ENCODE results near the gene TAOK3. TPM values are rescaled to one million over a fixed set of nuclear protein-coding genes. Genes with fewer than 3 reads are reported as not detected.

Gene TAOK3
- total and polyA plus RNA-seq, 2 of the 8 experiments (the other 6 are each of a cell fraction or from before 2014, with no cell fraction given): 5.2 to 9.3 TPM

GRCh38 chr12:118183155-118183554 is 189.6 kb downstream of the TAOK3 start:
- CTCF ChIA-PET (ENCODE audit: partially characterized antibody): interaction anchor here (0.6 to 6.5 kb wide), 12 partner anchors 10 to 210 kb away, joined by 3 to 120 read pairs (median 6); partner anchors contain the start of genes SUDS3 and TAOK3
- Histone ChIP-seq H3K4me1 (replicated peaks in 1 of 4; ENCODE audit: control insufficient read depth in 3 of 4, insufficient read depth in 4 of 4, low read length in 3 of 4) (no peaks in the 10 kb centered on the region), H2BK20ac (ENCODE audit: low read length) (no peak overlapping the region), H3K23ac (ENCODE audit: insufficient read length) (no peak overlapping the region), H3K79me1 (ENCODE audit: low read depth, low read length) (no peaks in the 10 kb centered on the region), H3K23me2 (ENCODE audit: low read depth, low read length) (no peaks in the 10 kb centered on the region), H2BK15ac (ENCODE audit: low read length) (no peak overlapping the region), H3K36me3 (ENCODE audit: control insufficient read depth in 2 of 4, insufficient read depth in 4 of 4, low read length in 3 of 4) (no peaks in the 10 kb centered on the region), H3K56ac (replicated peaks; ENCODE audit: insufficient read length, low read depth, low read length) (no peak overlapping the region), H4K91ac (replicated peaks; ENCODE audit: insufficient read length, low read length) (no peak overlapping the region), H3K79me2 (ENCODE audit: control insufficient read depth in 1 of 2, insufficient read depth in 2 of 2, low read length in 2 of 2) (no peaks in the 10 kb centered on the region), H3K18ac (ENCODE audit: extremely low read depth, low read length) (no peak overlapping the region), H2BK5ac (ENCODE audit: low read depth, low read length) (no peak overlapping the region), H3K27me3 (replicated peaks in 1 of 4; ENCODE audit: control insufficient read depth in 3 of 4, extremely low read depth in 1 of 4, insufficient read depth in 3 of 4, low read length in 3 of 4) (no peaks in the 10 kb centered on the region), H2BK120ac (replicated peaks; ENCODE audit: low read depth, low read length) (no peak overlapping the region), H3K27ac (ENCODE audit: low read depth, low read length) (no peak overlapping the region), H3K9ac (replicated peaks in 1 of 4; ENCODE audit: extremely low read depth in 1 of 4, low read depth in 3 of 4, low read length in 3 of 4) (no peak overlapping the region), H3K14ac (ENCODE audit: insufficient read length) (no peak overlapping the region), H3K4me2 (ENCODE audit: insufficient read depth in 1 of 2, low read depth in 2 of 2, low read length in 2 of 2) (no peak overlapping the region), H2AK5ac (ENCODE audit: low read depth, low read length) (no peak overlapping the region), H3K9me3 (ENCODE audit: insufficient read depth in 2 of 2, low read depth in 1 of 2, low read length in 1 of 2) (no peaks in the 10 kb centered on the region), H4K20me1 (replicated peaks in 1 of 2; ENCODE audit: control insufficient read depth in 1 of 2, insufficient read depth in 2 of 2, low read length in 2 of 2) (no peaks in the 10 kb centered on the region), H2BK12ac (ENCODE audit: low read depth, low read length) (no peak overlapping the region), H3K4me3 (ENCODE audit: extremely low read depth in 1 of 4, insufficient read depth in 2 of 4, low read depth in 3 of 4, low read length in 4 of 4) (no peak overlapping the region), H4K5ac (ENCODE audit: insufficient read length, low read depth, low read length) (no peak overlapping the region), H4K8ac (ENCODE audit: extremely low read depth, insufficient read depth, low read length) (no peak overlapping the region), H2AFZ (ENCODE audit: low read length) (no peak overlapping the region), H3K4ac (replicated peaks; ENCODE audit: insufficient read length, low read depth, low read length) (no peak overlapping the region)
- no peak for DNase-seq (ENCODE audit: low read depth in 1 of 2, low spot score in 2 of 2)
- FAIRE-seq: no peak
- POLR2A ChIA-PET (ENCODE audit: partially characterized antibody): interaction anchor here (1.3 kb wide), 1 partner anchor 195 kb away, joined by 3 read pairs; no protein-coding TSS in a partner anchor
- TF ChIP-seq TAF7 (optimal IDR thresholded peaks at IDR 0.05; ENCODE audit: borderline replicate concordance, low read depth, low read length) (no peak), SP4 (IDR thresholded peaks at IDR 0.05; ENCODE audit: low read length) (no peak), SIN3A (conservative IDR thresholded peaks at IDR 0.05 in 1 of 2, IDR thresholded peaks at IDR 0.05 in 1 of 2; ENCODE audit: low read depth in 1 of 2, low read length in 2 of 2) (no peak), MAFK (IDR thresholded peaks at IDR 0.05; ENCODE audit: low read depth, low read length) (no peak), GABPA (IDR thresholded peaks at IDR 0.05; ENCODE audit: borderline replicate concordance, insufficient read depth, low read length) (no peak), SUZ12 (IDR thresholded peaks at IDR 0.05; ENCODE audit: low read length) (no peak), CREB1 (IDR thresholded peaks at IDR 0.05) (no peak), CTCF (IDR thresholded peaks at IDR 0.05; ENCODE audit: control extremely low read depth in 1 of 3, insufficient read depth in 1 of 3, low read depth in 1 of 3, low read length in 3 of 3) (no peak), KDM5A (IDR thresholded peaks at IDR 0.05; ENCODE audit: low read length) (no peak), RXRA (IDR thresholded peaks at IDR 0.05; ENCODE audit: insufficient read depth, low read depth, low read length) (no peak), POLR2AphosphoS5 (IDR thresholded peaks at IDR 0.05; ENCODE audit: low read depth, low read length) (no peak)
